GM23338 (cell line): ENCODE results near the gene TPRX1. TPM values are rescaled to one million over a fixed set of nuclear protein-coding genes. Genes with fewer than 3 reads are reported as not detected.

Experiments
- ATAC-seq: fragments of 200-7000 bp; cut with Tn5 transposase; 3 replicates; pipeline ENCODE4 v1.9.1; 2020
- DNase-seq: peaks from one replicate; pipeline ENCODE4 v3.0.0-alpha.2; 2015; ENCODE audit warnings: low spot score
- H2AFZ ChIP-seq: fragments of 200-600 bp; sonication (generic); 2 replicates; pipeline ENCODE4 v1.8.0; 2016; ENCODE audit warnings: antibody characterized with exemption, mild to moderate bottlenecking, moderate library complexity
- H3F3A ChIP-seq: fragments of 200-600 bp; sonication (generic); replicated peaks from 2 replicates; pipeline ENCODE4 v1.8.0; 2017; ENCODE audit warnings: antibody characterized with exemption, mixed run types, low read depth
- H3K27ac ChIP-seq: fragments of 200-600 bp; sonication (generic); 2 replicates; pipeline ENCODE4 v1.6.1; 2016; ENCODE audit warnings: low read depth
- H3K27me3 ChIP-seq: fragments of 200-600 bp; sonication (generic); 2 replicates; pipeline ENCODE4 v1.8.0; 2016; ENCODE audit warnings: mild to moderate bottlenecking, mixed run types, moderate library complexity; ENCODE audit not compliant: insufficient read depth
- H3K36me3 ChIP-seq: fragments of 200-600 bp; sonication (generic); 2 replicates; pipeline ENCODE4 v1.8.0; 2016; ENCODE audit warnings: mild to moderate bottlenecking; ENCODE audit not compliant: insufficient read depth
- H3K4me1 ChIP-seq: fragments of 200-600 bp; sonication (generic); 2 replicates; pipeline ENCODE4 v1.8.0; 2016; ENCODE audit warnings: mild to moderate bottlenecking, moderate library complexity; ENCODE audit not compliant: insufficient read depth
- H3K4me2 ChIP-seq: fragments of 200-600 bp; sonication (generic); 2 replicates; pipeline ENCODE4 v1.7.1; 2017; ENCODE audit warnings: mixed run types
- H3K4me3 ChIP-seq: fragments of 200-600 bp; sonication (generic); 2 replicates; pipeline ENCODE4 v1.6.1; 2016; ENCODE audit warnings: mixed run types
- H3K79me2 ChIP-seq: fragments of 200-600 bp; sonication (generic); replicated peaks from 2 replicates; pipeline ENCODE4 v1.8.0; 2017; ENCODE audit warnings: mild to moderate bottlenecking; ENCODE audit not compliant: insufficient read depth
- H3K9me2 ChIP-seq: fragments of 200-600 bp; sonication (generic); 2 replicates; pipeline ENCODE4 v1.8.0; 2017; ENCODE audit not compliant: insufficient read depth
- H4K20me1 ChIP-seq: fragments of 200-600 bp; sonication (generic); replicated peaks from 2 replicates; pipeline ENCODE4 v1.8.0; 2017; ENCODE audit warnings: mild to moderate bottlenecking; ENCODE audit not compliant: insufficient read depth
- H3K27ac Mint-ChIP-seq: 2 replicates; pipeline ENCODE4 v1.8.0; 2020; ENCODE audit warnings: inconsistent platforms, mild to moderate bottlenecking, moderate library complexity, mixed read lengths
- H3K27me3 Mint-ChIP-seq: 3 replicates; pipeline ENCODE4 v1.8.0; 2022; ENCODE audit warnings: low read depth, mild to moderate bottlenecking, moderate library complexity, mixed read lengths, inconsistent platforms; ENCODE audit not compliant: insufficient read depth, poor library complexity
- H3K36me3 Mint-ChIP-seq: 3 replicates; pipeline ENCODE4 v1.8.0; 2021; ENCODE audit warnings: low read depth, mild to moderate bottlenecking, inconsistent platforms, moderate library complexity, mixed read lengths
- H3K4me1 Mint-ChIP-seq: 3 replicates; pipeline ENCODE4 v1.8.0; 2020; ENCODE audit warnings: mild to moderate bottlenecking, inconsistent platforms, mixed read lengths
- H3K4me3 Mint-ChIP-seq: 3 replicates; pipeline ENCODE4 v1.8.0; 2021; ENCODE audit warnings: moderate library complexity, mild to moderate bottlenecking, inconsistent platforms, mixed read lengths
- H3K9me3 Mint-ChIP-seq: 3 replicates; pipeline ENCODE4 v1.8.0; 2020; ENCODE audit warnings: moderate library complexity, mild to moderate bottlenecking, inconsistent platforms, mixed read lengths
- CREB1 ChIP-seq: fragments of 250-450 bp; sonication (Bioruptor Pico); IDR thresholded peaks from 2 replicates; pipeline ENCODE4 v1.5.0; 2020; ENCODE audit warnings: low read depth, mild to moderate bottlenecking, moderate library complexity
- EZH2 ChIP-seq: fragments of 200-600 bp; sonication (generic); IDR thresholded peaks from one replicate; pipeline ENCODE4 v1.8.0; 2017; ENCODE audit warnings: antibody characterized with exemption, mild to moderate bottlenecking, low read depth; ENCODE audit not compliant: unreplicated experiment
- EZH2phosphoT487 ChIP-seq: fragments of 200-600 bp; sonication (generic); IDR thresholded peaks from one replicate; pipeline ENCODE4 v1.8.1; 2018; ENCODE audit warnings: antibody characterized with exemption; ENCODE audit not compliant: unreplicated experiment
- JUNB ChIP-seq: IDR thresholded peaks from one replicate; pipeline ENCODE4 v1.6.1; 2016; ENCODE audit warnings: antibody characterized with exemption; ENCODE audit not compliant: unreplicated experiment
- NANOG ChIP-seq: IDR thresholded peaks from 2 replicates; pipeline ENCODE4 v1.6.1; 2016; ENCODE audit warnings: antibody characterized with exemption, borderline replicate concordance
- POLR2AphosphoS5 ChIP-seq: IDR thresholded peaks from 2 replicates; pipeline ENCODE4 v1.6.1; 2016; ENCODE audit warnings: antibody characterized with exemption, low read depth
- REST ChIP-seq: IDR thresholded peaks from one replicate; pipeline ENCODE4 v1.6.1; 2018; ENCODE audit warnings: antibody characterized with exemption; ENCODE audit not compliant: unreplicated experiment
- STAT1 ChIP-seq: IDR thresholded peaks from one replicate; pipeline ENCODE4 v1.6.1; 2016; ENCODE audit warnings: antibody characterized with exemption; ENCODE audit not compliant: unreplicated experiment
- ZNF114 ChIP-seq: fragments of 250-450 bp; sonication (Bioruptor Pico); IDR thresholded peaks from 2 replicates; pipeline ENCODE4 v1.5.0; 2020; ENCODE audit warnings: mild to moderate bottlenecking, moderate library complexity
- ZNF331 ChIP-seq: fragments of 250-450 bp; sonication (Bioruptor Pico); IDR thresholded peaks from 2 replicates; pipeline ENCODE4 v1.5.0; 2020; ENCODE audit warnings: low read depth, mild to moderate bottlenecking, moderate library complexity
- ZNF462 ChIP-seq: fragments of 250-450 bp; sonication (Bioruptor Pico); IDR thresholded peaks from 2 replicates; pipeline ENCODE4 v1.5.0; 2020; ENCODE audit warnings: mild to moderate bottlenecking, moderate library complexity
- polyA plus RNA-seq: library from polyadenylated mRNA; unstranded; fragments of >200 nt; fragmentation: Nextera tagmentation; extraction: Ambion mirVana; gene quantifications from 2 replicates; pipeline ENCODE4 v1.2.1, GENCODE V29; 2016
- total RNA-seq: library from RNA; depleted of rRNA; stranded (reverse); fragments of >200 nt; shearing (Covaris generic); gene quantifications from 2 replicates; pipeline ENCODE4 v1.2.3, GENCODE V29; 2014
- TF ChIP-seq, protein P1 (sequence below), 2 experiments: fragments of 200-600 bp in 1 of 2; sonication (generic) in 1 of 2; conservative IDR thresholded peaks; 2 replicates each; pipeline versions ENCODE4 v1.5.1 to v1.6.1; 2016 to 2017; ENCODE audit warnings: antibody characterized with exemption in 2 of 2, low read depth in 2 of 2, mild to moderate bottlenecking in 2 of 2, moderate library complexity in 1 of 2
- TF ChIP-seq, protein P2 (sequence below): IDR thresholded peaks from 2 replicates; pipeline ENCODE4 v1.6.1; 2016; ENCODE audit warnings: antibody characterized with exemption

TPRX1 gene
- total and polyA plus RNA-seq, 2 experiments from 2014 or later, result 0.28 TPM; not detected in 1

DNA sequence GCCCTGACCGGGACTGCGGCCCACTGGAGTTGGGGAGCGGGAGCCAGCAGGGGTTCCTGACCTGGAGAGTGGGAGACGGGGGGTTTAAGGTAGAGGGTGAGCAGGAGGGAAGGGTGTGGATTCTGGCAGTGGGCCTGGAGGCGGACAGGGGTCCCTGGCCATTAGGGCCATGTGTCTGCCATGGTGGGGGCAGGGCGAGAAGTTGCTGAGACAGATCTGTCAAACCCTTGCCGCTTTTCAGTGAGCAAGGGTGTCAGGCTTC is 38.1 kb downstream of the TPRX1 start:
- peaks cover 12% of the 10 kb centered on the region for H3K27me3 Mint-ChIP-seq

More for the DNA sequence above, 38.1 kb downstream of the TPRX1 start:
- Histone ChIP-seq H3K4me2 (no peak overlapping the region), H3K79me2 (no peaks in the 10 kb centered on the region), H3K4me1 (no peaks in the 10 kb centered on the region; the same call in 1 of the 2 replicates), H3K9me2 (peaks cover 3% of the 10 kb centered on the region; the same call in 1 of the 2 replicates), H3K4me3 (no peak overlapping the region), H3K27ac (no peak overlapping the region), H3K27me3 (no peaks in the 10 kb centered on the region), H4K20me1 (no peaks in the 10 kb centered on the region), H3F3A (0 out of 2 replicates have a peak, but pooled peaks cover 5% of the 10 kb centered on the region), H2AFZ (no peak overlapping the region), H3K36me3 (no peaks in the 10 kb centered on the region)
- ATAC-seq, result no peak
- Mint-ChIP-seq H3K4me1 (peaks cover 22% of the 10 kb centered on the region), H3K36me3 (no peaks in the 10 kb centered on the region), H3K27ac (no peak overlapping the region), H3K9me3 (peaks cover 3% of the 10 kb centered on the region; the same call in 1 of the 3 replicates), H3K4me3 (no peak overlapping the region)
- no peak for DNase-seq
- TF ChIP-seq EZH2 (no peak), ZNF331 (CRISPR knock-in tag) (no peak), CREB1 (CRISPR knock-in tag) (no peak), ZNF462 (no peak), REST (no peak), STAT1 (no peak), NANOG (no peak), EZH2phosphoT487 (no peak), JUNB (no peak), ZNF114 (CRISPR knock-in tag) (no peak), POLR2AphosphoS5 (no peak)
- TF ChIP-seq, protein P1, sequence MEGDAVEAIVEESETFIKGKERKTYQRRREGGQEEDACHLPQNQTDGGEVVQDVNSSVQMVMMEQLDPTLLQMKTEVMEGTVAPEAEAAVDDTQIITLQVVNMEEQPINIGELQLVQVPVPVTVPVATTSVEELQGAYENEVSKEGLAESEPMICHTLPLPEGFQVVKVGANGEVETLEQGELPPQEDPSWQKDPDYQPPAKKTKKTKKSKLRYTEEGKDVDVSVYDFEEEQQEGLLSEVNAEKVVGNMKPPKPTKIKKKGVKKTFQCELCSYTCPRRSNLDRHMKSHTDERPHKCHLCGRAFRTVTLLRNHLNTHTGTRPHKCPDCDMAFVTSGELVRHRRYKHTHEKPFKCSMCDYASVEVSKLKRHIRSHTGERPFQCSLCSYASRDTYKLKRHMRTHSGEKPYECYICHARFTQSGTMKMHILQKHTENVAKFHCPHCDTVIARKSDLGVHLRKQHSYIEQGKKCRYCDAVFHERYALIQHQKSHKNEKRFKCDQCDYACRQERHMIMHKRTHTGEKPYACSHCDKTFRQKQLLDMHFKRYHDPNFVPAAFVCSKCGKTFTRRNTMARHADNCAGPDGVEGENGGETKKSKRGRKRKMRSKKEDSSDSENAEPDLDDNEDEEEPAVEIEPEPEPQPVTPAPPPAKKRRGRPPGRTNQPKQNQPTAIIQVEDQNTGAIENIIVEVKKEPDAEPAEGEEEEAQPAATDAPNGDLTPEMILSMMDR (conservative IDR thresholded peaks at IDR 0.05; ENCODE audit: low read depth in 2 of 2), result no peak
- TF ChIP-seq, protein P2, sequence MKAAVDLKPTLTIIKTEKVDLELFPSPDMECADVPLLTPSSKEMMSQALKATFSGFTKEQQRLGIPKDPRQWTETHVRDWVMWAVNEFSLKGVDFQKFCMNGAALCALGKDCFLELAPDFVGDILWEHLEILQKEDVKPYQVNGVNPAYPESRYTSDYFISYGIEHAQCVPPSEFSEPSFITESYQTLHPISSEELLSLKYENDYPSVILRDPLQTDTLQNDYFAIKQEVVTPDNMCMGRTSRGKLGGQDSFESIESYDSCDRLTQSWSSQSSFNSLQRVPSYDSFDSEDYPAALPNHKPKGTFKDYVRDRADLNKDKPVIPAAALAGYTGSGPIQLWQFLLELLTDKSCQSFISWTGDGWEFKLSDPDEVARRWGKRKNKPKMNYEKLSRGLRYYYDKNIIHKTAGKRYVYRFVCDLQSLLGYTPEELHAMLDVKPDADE, result no peak
